HG03196 (cell line): ENCODE measurements around the gene RRAGC.
A peak's percentile ranks its signal among the peaks of the same experiment; 100 is the strongest.

ENCODE experiments used
- ATAC-seq: cut with Tn5 transposase; IDR thresholded peaks from one replicate; pipeline ENCODE4 v1.9.1; 2021; ENCODE audit not compliant: unreplicated experiment

Gene RRAGC, protein sequence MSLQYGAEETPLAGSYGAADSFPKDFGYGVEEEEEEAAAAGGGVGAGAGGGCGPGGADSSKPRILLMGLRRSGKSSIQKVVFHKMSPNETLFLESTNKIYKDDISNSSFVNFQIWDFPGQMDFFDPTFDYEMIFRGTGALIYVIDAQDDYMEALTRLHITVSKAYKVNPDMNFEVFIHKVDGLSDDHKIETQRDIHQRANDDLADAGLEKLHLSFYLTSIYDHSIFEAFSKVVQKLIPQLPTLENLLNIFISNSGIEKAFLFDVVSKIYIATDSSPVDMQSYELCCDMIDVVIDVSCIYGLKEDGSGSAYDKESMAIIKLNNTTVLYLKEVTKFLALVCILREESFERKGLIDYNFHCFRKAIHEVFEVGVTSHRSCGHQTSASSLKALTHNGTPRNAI

DNA sequence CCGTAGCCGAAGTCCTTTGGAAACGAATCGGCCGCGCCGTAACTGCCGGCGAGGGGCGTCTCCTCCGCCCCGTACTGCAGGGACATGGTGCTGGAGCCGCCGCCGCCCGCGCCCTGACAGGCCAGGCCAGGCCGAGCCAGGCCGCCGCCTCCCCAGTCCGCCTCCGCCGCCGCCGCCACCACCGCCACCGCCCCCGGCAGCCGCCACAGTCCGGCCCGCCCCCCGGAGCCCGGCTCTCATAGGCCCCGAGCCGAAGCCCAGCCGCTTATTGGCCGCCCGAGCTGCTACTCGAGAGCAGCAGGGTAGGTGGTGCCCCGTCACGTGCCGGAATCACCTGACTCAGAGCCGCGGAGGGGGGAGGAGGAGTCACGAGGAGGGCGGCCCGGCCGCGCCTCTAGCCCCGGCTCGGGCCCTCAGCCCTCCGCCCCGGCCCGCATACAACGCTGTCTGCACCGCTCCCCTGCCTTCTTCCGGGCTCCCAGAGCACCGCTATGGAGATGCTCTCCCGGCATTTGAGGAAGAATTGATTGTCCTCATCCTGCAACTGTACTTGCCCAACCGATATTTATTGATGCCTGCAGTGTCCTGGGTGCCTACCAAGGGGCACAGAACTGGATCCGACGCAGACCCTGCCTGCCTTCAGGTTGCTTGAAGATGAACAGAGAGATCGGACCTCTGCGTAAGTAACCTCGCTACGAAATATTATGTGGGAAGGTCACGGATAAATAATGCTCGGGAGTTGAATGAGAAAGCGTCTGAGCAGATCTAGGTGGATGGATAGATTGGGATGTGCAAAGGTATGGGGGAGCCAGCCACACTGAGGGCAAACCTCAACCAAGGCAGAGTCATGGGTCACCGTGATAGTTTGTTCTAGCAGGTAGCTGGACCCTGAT lies at the start of gene RRAGC:
Gene RRAGC (minus strand): TSS at position 212 of the 893 bp plus-strand sequence. CDS start 126 bp downstream, at position 86.
- ATAC-seq: peak; percentile 84

GRCh38 chr1:38908821-38909220 lies 49.2 kb upstream of the RRAGC start:
- ATAC-seq: no peak

DNA sequence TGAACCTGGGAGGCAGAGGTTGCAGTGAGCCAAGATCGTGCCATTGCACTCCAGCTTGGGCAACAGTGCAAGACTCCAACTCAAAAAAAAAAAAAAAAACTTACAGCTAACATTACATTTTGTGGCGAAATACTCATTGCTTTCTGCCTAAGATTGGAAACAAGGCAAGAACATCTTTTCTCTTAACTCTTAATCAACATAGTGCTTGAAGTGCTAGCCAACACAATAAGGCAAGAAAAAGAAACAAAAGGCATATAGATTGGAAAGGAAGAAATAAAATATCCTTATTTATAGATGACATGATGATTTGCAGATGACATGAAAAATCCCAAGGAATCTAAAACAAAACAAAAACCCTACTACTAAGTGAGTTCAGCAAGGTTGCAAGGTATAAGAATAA lies 46.4 kb upstream of the RRAGC start:
- ATAC-seq: no peak

DNA sequence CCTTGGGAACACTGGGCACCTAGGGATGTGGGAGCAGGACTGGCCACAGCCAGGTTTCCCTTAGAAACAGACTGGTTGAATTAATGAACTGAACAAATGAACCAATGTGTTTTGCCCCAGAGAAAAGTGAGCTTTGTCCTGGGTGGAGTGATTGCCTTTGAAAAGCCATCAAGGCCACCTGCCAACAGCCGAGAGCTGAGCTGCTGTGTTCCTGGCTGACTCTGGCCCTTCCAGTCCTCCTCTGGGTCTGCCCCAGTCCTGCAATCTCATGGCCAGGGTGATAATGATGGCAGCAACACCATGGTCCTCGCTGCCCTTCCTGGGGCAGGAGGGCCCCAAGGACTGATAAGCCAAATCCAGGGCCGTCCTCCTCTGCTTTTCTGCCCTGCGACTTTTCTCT lies 40.0 kb upstream of the RRAGC start:
- ATAC-seq: no peak

- ATAC-seq: no peak
Measured at GRCh38 chr1:38898653-38899230, 39.2 kb upstream of the RRAGC start.

GRCh38 chr1:38896169-38896568 lies 36.6 kb upstream of the RRAGC start:
- no peak for ATAC-seq

DNA sequence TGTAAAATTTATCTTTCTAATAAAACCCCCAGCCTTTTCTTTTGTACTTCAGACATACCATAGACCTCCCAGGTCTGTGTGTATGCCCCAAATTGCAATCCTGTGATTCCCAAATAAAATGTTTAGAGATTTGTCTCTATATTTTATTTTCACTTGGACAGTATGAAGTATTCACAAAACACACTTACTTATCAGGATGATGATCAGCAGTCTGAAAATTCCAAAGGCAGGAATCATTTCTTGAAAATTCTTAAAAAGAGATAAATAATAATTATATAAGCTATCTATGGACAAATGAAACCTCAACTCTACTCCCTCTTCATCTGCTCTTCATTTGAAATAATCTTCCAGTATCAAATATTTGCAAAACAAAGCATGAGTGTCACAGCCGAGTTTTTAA lies 33.4 kb upstream of the RRAGC start:
- no peak for ATAC-seq

- ATAC-seq: no peak
Measured at GRCh38 chr1:38891753-38892152, 32.2 kb upstream of the RRAGC start.

- no peak for ATAC-seq
Measured at GRCh38 chr1:38889589-38889988, 30.0 kb upstream of the RRAGC start.

DNA sequence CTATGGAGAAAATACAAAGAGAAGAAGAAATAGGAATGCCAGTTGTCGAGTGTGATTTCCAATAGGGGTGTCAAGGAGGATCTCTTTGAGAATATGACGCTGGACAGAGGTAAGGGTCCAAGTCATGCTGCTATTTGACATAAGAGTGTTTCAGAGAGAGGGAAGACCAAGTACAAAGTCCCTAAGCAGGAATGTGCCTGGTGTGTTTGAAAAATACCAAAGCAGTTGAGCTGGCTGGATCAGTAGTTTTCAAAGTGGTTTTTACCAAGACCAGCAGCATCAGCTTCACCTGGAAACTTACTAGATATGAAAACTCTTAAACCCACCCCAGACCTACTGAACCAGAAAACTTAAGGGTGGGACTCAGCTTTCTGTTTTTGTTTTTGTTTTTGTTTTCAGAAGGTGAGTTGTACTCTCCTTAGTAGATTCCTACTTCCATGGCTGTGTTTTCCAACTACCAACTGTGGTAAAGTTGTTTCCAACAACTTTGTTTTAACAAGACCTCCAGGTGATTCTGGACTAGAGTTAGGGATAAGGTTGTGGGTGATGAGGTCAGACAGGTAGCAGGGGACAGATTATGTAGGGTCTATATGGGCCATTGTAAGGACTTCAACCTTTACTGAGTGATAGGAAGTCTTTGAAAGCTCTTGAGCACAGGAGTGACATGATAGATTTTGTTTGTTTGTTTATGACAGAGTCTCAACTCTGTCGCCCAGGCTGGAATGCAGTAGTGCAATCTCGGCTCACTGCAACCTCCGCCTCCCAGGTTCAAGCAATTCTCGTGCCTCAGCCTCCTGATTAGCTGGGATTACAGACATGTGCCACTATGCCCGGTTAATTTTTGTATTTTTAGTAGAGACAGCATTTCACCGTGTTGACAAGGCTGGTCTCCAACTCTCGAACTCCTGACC lies 29.1 kb upstream of the RRAGC start:
- no peak for ATAC-seq

DNA sequence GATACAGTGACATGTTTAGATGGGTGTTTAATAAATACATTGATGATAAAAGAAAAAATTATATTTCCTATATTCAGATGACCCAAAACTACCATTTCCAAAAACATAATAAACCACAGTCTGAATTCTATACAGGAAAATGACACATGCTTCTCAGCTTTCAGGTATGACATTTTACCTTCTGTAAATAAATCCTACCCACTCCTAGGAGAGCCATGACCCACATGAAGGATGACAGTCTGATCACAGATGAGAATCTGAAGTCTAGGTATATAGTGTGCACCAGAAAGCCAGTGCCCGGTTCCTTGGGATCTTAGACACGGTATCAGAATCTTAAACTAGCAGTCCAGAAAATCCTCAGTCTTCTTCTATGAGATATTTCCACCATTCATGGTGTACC lies 25.5 kb upstream of the RRAGC start:
- no peak for ATAC-seq

GRCh38 chr1:38881487-38881886 lies 21.9 kb upstream of the RRAGC start, which contains the start of gene GJA9:
TSS of gene GJA9 (minus strand) at chr1:38881587. CDS start at chr1:38876098, 5,489 bp downstream.
- no peak for ATAC-seq

DNA sequence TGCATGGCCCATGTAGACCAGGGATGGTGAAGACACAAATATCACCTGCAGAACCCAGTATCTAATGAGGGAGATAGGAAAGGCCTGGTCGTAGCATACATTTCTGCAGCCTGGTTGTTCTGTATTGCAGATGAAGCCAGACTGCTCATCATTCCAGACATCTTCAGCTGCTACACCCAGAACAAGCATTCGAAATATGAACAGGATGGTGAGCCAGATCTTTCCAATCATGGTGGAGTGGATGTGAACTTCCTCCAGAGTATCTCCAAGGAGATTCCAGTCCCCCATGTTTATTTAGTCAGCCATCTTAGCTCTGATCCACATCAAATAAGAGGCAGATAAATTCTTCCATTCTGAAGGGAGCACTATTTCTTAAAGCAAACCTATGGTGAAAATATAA lies 16.2 kb upstream of the RRAGC start:
- no peak for ATAC-seq

- ATAC-seq: peak; percentile 97
Measured at GRCh38 chr1:38873027-38873969, 13.7 kb upstream of the RRAGC start, which contains the start of gene MYCBP. TSS of gene MYCBP (minus strand) at chr1:38873348. CDS start at chr1:38873305, 43 bp downstream.

GRCh38 chr1:38872401-38873026 lies 12.9 kb upstream of the RRAGC start:
- ATAC-seq: peak; percentile 29

GRCh38 chr1:38870996-38871395 lies 11.4 kb upstream of the RRAGC start:
- no peak for ATAC-seq

DNA sequence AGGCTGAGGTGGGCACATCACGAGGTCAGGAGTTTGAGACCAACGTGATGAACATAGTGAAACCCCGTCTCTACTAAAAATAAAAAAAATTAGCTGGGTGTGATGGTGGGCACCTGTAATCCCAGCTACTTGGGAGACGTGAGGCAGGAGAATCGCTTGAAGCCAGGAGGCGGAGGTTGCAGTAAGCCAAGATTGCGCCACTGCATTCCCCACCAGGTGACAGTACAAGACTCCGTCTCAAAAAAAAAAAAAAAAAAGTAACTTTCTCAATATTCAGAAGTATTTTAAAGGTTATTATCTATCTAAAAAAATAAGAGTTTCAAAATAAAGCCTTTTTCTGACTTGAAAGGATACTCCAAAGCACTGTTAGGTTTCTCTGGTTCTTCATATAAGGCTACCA lies 7.6 kb upstream of the RRAGC start:
- ATAC-seq: no peak

DNA sequence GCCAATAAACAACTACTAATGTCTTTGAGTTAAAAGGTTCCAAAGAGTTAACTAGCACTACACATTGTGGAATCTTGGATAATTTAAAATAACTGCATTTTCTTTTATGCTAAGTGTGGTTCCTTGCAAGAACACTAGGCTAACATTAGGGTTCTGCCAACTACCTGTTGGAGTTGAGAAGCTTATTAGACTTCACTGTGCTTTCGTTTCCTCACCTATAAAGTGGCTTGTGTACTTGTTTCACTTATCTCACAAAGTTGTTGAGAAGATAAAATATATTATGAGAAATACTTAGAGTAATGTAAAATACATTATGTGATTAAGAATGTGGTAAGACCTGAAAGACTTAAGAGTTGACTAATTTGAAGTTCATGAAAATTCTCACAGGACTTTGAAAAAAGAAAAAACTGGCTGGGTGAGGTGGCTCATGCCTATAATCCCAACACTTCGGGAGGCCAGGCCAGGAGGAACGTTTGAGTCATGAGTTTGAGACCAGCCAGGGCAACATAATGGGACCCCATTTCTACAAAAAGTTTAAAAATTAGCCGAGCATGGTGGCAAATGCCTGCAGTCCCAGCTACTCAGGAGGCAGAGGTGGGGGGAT lies 5.6 kb upstream of the RRAGC start:
- no peak for ATAC-seq

GRCh38 chr1:38860454-38860795 lies 853 bp upstream of the RRAGC start:
- ATAC-seq: no peak
